Lung (tissue), 12 donors: Measurements from ENCODE around the gene GPR142. TPM values are rescaled to one million over a fixed set of nuclear protein-coding genes. Genes with fewer than 3 reads are reported as not detected.

Experiments
- ATAC-seq: fragments of 200-7000 bp; cut with Tn5 transposase; one replicate; pipeline ENCODE4 v1.9.1; 2020; ENCODE audit warnings: moderate number of reproducible peaks; ENCODE audit not compliant: insufficient read depth, low FRiP score
- DNase-seq, 3 donors: peaks; one replicate each; pipeline ENCODE4 v3.0.0-alpha.2; 2013 to 2017
- H3K27ac ChIP-seq, 2 donors: one replicate each; pipeline ENCODE4 v1.5.1; 2013; ENCODE audit warnings: mild to moderate bottlenecking in 2 of 2, moderate library complexity in 2 of 2, control low read depth in 1 of 2, inconsistent platforms in 1 of 2, low read depth in 1 of 2, low read length in 1 of 2
- H3K27me3 ChIP-seq, 3 donors: one replicate each; pipeline ENCODE4 v1.5.1; 2013; ENCODE audit warnings: low read length in 2 of 3; ENCODE audit not compliant: control insufficient read depth in 3 of 3, insufficient read depth in 3 of 3
- H3K36me3 ChIP-seq, 4 donors: one replicate each; pipeline ENCODE4 v1.5.1; 2013; ENCODE audit warnings: low read length in 4 of 4, mild to moderate bottlenecking in 1 of 4, moderate library complexity in 1 of 4; ENCODE audit not compliant: control insufficient read depth in 4 of 4, insufficient read depth in 4 of 4
- H3K4me1 ChIP-seq, 5 donors: one replicate each; pipeline ENCODE4 v1.5.1; 2013; ENCODE audit warnings: low read length in 5 of 5, mild to moderate bottlenecking in 2 of 5, moderate library complexity in 1 of 5; ENCODE audit not compliant: control insufficient read depth in 5 of 5, insufficient read depth in 5 of 5
- H3K4me3 ChIP-seq: one replicate; pipeline ENCODE4 v1.5.1; 2013; ENCODE audit warnings: mild to moderate bottlenecking, control low read depth, moderate library complexity
- H3K9ac ChIP-seq, 2 donors: one replicate each; pipeline ENCODE4 v1.5.1; 2013; ENCODE audit warnings: low read length in 2 of 2, control low read depth in 1 of 2; ENCODE audit not compliant: insufficient read depth in 1 of 2
- H3K9me3 ChIP-seq, 4 donors: one replicate each; pipeline ENCODE4 v1.5.1; 2013; ENCODE audit warnings: low read length in 3 of 4, mild to moderate bottlenecking in 1 of 4, moderate library complexity in 1 of 4; ENCODE audit not compliant: control insufficient read depth in 4 of 4, insufficient read depth in 3 of 4
- WGBS, 2 donors: extraction: QIAGEN DNeasy Blood & Tissue Kit; methylation state at CpG; one replicate each; pipeline ENCODE4 v1.1.7; 2013; 5-methylcytosine and 5-hydroxymethylcytosine counted together
- polyA plus RNA-seq, 2 donors: library from polyadenylated mRNA; stranded (reverse); fragments of 200-250 nt; gene quantifications; one replicate each; pipeline ENCODE4 v1.2.1, GENCODE V29; 2013
- total RNA-seq, 2 donors: library from RNA; depleted of rRNA in 1 of 2; stranded (reverse); fragments of >200 nt in 1 of 2; gene quantifications; one replicate each; pipeline ENCODE4 v1.2.1, GENCODE V29; 2014 to 2021
- TF ChIP-seq, protein P1 (sequence below): IDR thresholded peaks from 2 replicates; pipeline ENCODE4 v1.5.1; 2012; ENCODE audit warnings: mild to moderate bottlenecking; ENCODE audit errors: control extremely low read depth, extremely low read depth
- donor health status: control.
- donor health status: control.
- donor health status: Bipolar disorder and iron deficiency.
- donor health status: healthy.
- donor health status: DM: yes; HTN: yes; CAD: no.

GPR142 gene
- total and polyA plus RNA-seq, 4 donors = 0.03 TPM; not detected in 3

DNA sequence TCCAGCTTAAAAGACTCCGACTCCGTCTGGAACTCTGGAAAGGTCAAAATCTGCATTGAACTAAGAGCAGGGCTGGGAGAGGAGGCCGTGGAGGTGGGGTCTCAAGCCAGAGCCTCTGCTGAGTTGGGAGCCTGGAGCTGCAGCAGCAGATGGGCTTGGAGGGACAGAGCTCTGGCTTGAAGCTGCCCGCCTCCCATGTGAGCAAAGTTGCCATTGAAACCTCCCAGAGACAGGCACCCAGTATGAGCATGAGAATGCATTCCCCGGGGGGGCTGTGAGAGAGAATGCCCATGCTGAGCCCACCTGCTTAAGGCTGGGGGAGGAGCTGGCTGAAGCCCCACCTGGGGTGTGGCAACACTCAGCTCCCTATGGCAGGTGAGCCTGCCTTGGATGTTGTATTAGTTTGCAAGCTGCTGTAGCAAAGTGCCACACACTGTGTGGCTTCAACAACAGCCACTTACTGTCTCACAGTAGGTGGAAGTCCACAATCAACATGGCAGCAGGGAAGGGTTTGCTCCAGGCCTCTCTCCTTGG is 31.7 kb upstream of the GPR142 start:
- peaks cover 0 to 9% (median 0%) of the 10 kb centered on the region in 5 donors for H3K4me1 ChIP-seq
- TF ChIP-seq, protein P1, sequence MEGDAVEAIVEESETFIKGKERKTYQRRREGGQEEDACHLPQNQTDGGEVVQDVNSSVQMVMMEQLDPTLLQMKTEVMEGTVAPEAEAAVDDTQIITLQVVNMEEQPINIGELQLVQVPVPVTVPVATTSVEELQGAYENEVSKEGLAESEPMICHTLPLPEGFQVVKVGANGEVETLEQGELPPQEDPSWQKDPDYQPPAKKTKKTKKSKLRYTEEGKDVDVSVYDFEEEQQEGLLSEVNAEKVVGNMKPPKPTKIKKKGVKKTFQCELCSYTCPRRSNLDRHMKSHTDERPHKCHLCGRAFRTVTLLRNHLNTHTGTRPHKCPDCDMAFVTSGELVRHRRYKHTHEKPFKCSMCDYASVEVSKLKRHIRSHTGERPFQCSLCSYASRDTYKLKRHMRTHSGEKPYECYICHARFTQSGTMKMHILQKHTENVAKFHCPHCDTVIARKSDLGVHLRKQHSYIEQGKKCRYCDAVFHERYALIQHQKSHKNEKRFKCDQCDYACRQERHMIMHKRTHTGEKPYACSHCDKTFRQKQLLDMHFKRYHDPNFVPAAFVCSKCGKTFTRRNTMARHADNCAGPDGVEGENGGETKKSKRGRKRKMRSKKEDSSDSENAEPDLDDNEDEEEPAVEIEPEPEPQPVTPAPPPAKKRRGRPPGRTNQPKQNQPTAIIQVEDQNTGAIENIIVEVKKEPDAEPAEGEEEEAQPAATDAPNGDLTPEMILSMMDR = no peak
- H3K27ac ChIP-seq = no peak overlapping the region
- H3K9me3 ChIP-seq = peaks cover 0 to 2% (median 0%) of the 10 kb centered on the region in 4 donors
- H3K27me3 ChIP-seq = no peaks in the 10 kb centered on the region
- H3K4me3 ChIP-seq = no peak overlapping the region
- 88 to 93% methylated on average over 5 of the region's 5 CpGs for whole genome bisulfite sequencing, 2 donors
- DNase-seq = no peak
- no peak overlapping the region for H3K9ac ChIP-seq
- ATAC-seq = no peak
- no peaks in the 10 kb centered on the region for H3K36me3 ChIP-seq

DNA sequence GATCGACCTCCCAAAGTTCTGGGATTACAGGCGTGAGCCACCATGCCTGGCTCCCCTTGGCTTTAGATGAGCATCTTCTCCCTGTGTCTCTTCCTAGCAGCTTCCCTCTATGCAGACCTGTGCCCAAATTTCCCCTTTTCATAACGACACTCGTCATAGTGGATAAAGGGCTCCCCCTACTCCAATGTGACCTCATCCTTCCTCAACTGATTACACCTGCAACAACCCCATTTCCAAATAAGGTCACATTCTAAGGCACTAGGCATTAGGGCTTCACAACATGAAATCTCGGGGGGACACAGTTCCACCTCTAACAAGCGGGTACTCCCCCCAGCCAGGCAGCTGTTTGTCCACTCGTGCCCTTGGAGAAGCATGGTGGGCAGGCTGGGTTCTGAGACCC is 31.0 kb upstream of the GPR142 start:
- 68 to 79% methylated on average over 7 of the region's 7 CpGs for WGBS, 2 donors
- ATAC-seq = no peak
- no peak for DNase-seq
- no peak overlapping the region for H3K27ac ChIP-seq
- peaks cover 0 to 12% (median 0%) of the 10 kb centered on the region in 5 donors for H3K4me1 ChIP-seq
- TF ChIP-seq, protein P1 = no peak
- H3K4me3 ChIP-seq = no peak overlapping the region
- peaks cover 0 to 2% (median 0%) of the 10 kb centered on the region in 4 donors for H3K9me3 ChIP-seq
- no peaks in the 10 kb centered on the region for H3K27me3 ChIP-seq
- H3K9ac ChIP-seq = no peak overlapping the region
- no peaks in the 10 kb centered on the region for H3K36me3 ChIP-seq

DNA sequence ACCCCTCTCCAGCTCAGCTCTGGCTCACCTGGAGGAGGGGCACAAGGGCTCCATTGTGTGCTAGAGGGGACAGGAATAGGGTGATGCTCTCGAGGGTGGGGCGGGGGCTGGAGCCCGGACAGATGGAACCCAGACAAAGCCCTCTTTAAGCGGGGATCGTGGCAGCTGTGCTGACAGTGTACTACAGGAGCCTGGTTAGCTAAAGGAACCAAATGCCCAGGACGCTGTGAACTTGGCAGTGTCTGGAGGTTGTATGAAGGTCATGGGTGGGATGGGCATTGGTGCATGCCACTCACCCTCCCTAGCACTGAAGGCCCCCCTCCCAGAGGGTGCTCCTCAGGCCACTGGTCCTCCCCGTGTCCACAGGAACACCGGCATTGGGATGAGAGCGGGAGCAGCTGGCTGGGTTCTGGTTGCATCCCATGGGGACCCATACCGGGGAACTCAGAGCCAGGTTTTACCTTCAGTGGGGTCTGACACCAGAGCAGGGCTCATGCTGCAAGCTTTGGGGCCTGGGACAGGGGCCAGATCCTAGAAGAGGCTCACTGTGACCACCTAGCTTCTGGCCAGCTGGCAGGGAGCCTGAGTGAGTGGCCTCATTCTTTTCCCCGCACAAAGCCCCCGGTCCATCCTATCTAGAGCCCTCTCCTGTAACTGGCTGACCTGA is 29.3 kb upstream of the GPR142 start:
- no peaks in the 10 kb centered on the region for H3K27me3 ChIP-seq
- WGBS, 2 donors = 70 to 82% methylated on average over 12 of the region's 12 CpGs
- peaks cover 0 to 2% (median 0%) of the 10 kb centered on the region in 4 donors for H3K9me3 ChIP-seq
- H3K4me3 ChIP-seq = no peak overlapping the region
- H3K36me3 ChIP-seq = no peaks in the 10 kb centered on the region
- no peak overlapping the region for H3K9ac ChIP-seq
- no peak for DNase-seq
- TF ChIP-seq, protein P1 = no peak
- peaks cover 0 to 7% (median 0%) of the 10 kb centered on the region in 5 donors for H3K4me1 ChIP-seq
- ATAC-seq = no peak
- no peak overlapping the region for H3K27ac ChIP-seq
